Osteocyte (in vitro differentiated cells): ENCODE results near the gene KRT73. TPM values are rescaled to one million over a fixed set of nuclear protein-coding genes. Genes with fewer than 3 reads are reported as not detected.

Experiments
- DNase-seq: peaks from one replicate; pipeline ENCODE4 v3.0.0; 2021; ENCODE audit warnings: mixed read lengths; ENCODE audit not compliant: unreplicated experiment; ENCODE audit errors: extremely low spot score
- H3K27ac Mint-ChIP-seq: one replicate; pipeline ENCODE4 v1.8.0; 2021; ENCODE audit warnings: mild to moderate bottlenecking, mixed read lengths; ENCODE audit not compliant: unreplicated experiment
- H3K27me3 Mint-ChIP-seq: one replicate; pipeline ENCODE4 v1.8.0; 2021; ENCODE audit warnings: mixed read lengths; ENCODE audit not compliant: unreplicated experiment
- H3K36me3 Mint-ChIP-seq: one replicate; pipeline ENCODE4 v1.8.0; 2021; ENCODE audit warnings: mixed read lengths; ENCODE audit not compliant: unreplicated experiment
- H3K4me1 Mint-ChIP-seq: one replicate; pipeline ENCODE4 v1.8.0; 2021; ENCODE audit warnings: mixed read lengths; ENCODE audit not compliant: unreplicated experiment
- H3K4me3 Mint-ChIP-seq: one replicate; pipeline ENCODE4 v1.8.0; 2021; ENCODE audit warnings: mild to moderate bottlenecking, moderate library complexity, mixed read lengths; ENCODE audit not compliant: unreplicated experiment
- H3K9me3 Mint-ChIP-seq: one replicate; pipeline ENCODE4 v1.8.0; 2021; ENCODE audit warnings: mixed read lengths; ENCODE audit not compliant: unreplicated experiment
- total RNA-seq: library from RNA; stranded (reverse); gene quantifications from 2 replicates; pipeline ENCODE4 v1.2.1, GENCODE V29; 2021
- TF ChIP-seq, protein P1 (sequence below): fragments of 200-600 bp; sonication (generic); IDR thresholded peaks from 2 replicates; pipeline ENCODE4 v1.5.0; 2021; ENCODE audit warnings: antibody characterized with exemption, mild to moderate bottlenecking, moderate library complexity

Gene KRT73
- total RNA-seq, 1 donor from 2014 or later: not detected

DNA sequence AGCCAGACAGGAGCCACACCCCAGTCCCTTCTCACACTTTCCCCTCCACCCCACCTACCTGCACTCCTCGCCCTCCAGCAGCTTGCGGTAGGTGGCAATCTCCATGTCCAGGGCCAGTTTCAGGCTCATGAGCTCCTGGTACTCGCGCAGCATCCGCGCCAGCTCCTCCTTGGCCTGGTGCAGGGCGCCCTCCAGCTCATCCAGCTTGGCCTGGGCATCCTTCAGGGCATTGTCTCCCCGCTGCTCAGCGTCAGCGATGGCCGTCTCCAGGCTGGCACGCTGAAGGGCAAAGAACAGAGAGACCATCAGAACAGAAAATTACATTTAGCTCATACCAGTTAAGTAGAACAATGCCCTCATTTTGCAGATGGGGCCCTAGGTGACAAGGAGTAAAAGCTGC lies 50.2 kb downstream of the KRT73 start:
- TF ChIP-seq, protein P1, sequence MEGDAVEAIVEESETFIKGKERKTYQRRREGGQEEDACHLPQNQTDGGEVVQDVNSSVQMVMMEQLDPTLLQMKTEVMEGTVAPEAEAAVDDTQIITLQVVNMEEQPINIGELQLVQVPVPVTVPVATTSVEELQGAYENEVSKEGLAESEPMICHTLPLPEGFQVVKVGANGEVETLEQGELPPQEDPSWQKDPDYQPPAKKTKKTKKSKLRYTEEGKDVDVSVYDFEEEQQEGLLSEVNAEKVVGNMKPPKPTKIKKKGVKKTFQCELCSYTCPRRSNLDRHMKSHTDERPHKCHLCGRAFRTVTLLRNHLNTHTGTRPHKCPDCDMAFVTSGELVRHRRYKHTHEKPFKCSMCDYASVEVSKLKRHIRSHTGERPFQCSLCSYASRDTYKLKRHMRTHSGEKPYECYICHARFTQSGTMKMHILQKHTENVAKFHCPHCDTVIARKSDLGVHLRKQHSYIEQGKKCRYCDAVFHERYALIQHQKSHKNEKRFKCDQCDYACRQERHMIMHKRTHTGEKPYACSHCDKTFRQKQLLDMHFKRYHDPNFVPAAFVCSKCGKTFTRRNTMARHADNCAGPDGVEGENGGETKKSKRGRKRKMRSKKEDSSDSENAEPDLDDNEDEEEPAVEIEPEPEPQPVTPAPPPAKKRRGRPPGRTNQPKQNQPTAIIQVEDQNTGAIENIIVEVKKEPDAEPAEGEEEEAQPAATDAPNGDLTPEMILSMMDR: no peak
- Mint-ChIP-seq H3K4me3 (no peak overlapping the region), H3K9me3 (no peaks in the 10 kb centered on the region), H3K27me3 (peaks cover 71% of the 10 kb centered on the region), H3K36me3 (no peaks in the 10 kb centered on the region), H3K4me1 (no peaks in the 10 kb centered on the region), H3K27ac (no peak overlapping the region)
- DNase-seq: no peak

DNA sequence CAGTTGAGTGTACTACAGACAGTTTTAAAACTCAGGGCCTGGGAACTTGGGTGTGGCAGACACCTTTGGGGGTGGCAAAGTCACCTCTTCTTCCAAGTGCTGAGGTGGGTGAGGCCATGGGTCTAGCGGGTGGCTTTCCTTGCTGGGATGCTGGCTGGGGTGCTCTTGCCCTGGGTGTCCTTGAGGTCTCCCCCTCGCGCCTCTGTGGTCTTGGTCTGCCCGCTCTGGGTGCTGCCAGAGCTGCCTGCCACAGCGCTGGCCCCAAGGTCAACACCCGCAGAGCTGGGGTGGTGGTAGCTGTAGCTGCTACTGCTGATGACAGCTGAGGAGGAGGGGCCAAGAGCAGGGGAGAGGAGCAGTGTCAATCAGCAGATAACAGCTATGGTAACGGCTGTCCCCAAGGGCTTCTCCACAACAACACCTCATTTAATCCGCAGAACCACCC lies 51.5 kb downstream of the KRT73 start:
- H3K4me3 Mint-ChIP-seq: no peak overlapping the region
- no peak for DNase-seq
- H3K27ac Mint-ChIP-seq: no peak overlapping the region
- TF ChIP-seq, protein P1: no peak
- peaks cover 70% of the 10 kb centered on the region for H3K27me3 Mint-ChIP-seq
- H3K9me3 Mint-ChIP-seq: no peaks in the 10 kb centered on the region
- H3K4me1 Mint-ChIP-seq: no peaks in the 10 kb centered on the region
- no peaks in the 10 kb centered on the region for H3K36me3 Mint-ChIP-seq

DNA sequence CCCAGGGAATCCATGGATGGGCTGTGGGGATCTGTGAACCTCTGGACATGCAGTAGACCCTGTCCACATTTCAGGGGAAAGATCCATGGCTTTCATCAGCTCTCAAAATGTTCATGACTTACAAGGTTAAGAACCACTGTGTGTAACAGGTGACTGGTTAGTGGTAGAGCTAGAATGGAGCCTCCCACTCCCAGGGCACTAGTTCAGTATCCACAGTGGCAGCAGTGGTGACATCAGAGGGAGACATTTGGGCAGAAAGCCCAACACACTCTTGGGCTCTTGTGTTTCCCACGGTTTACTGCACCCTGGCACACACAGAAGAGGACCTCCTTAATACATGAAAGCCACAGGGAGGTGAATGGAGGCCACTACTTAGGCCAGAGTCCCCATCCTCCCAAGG lies 53.8 kb downstream of the KRT73 start:
- TF ChIP-seq, protein P1: no peak
- H3K27ac Mint-ChIP-seq: no peak overlapping the region
- H3K4me3 Mint-ChIP-seq: no peak overlapping the region
- no peaks in the 10 kb centered on the region for H3K36me3 Mint-ChIP-seq
- no peak for DNase-seq
- H3K9me3 Mint-ChIP-seq: no peaks in the 10 kb centered on the region
- no peaks in the 10 kb centered on the region for H3K4me1 Mint-ChIP-seq
- peaks cover 67% of the 10 kb centered on the region for H3K27me3 Mint-ChIP-seq

DNA sequence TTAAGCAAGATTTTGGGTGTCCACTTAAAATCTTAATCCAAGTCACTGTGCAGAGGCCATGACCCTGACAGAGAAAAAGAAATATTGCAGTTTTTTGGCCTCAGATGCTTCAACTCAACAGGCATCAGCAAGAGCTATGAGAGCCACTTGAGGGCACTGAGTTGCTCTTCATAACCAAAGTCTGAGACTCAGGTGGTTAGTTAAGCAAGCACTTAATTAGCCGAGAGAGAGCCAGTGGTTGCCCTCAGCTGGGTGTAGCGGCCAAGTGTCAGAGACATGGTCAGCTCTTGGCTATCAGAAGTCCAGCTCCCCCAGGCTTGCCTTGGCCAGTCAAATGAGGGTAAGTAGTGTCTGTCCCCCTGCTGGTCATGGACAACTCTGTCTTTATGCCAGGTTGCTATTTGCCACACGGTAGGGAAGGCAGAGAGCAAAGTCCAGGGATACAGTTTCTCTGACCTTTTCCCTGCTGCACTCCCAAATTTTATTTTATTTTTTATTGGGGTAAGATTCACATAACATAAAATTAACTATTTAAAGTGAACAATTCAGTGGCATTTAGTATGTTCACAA lies 56.4 kb downstream of the KRT73 start:
- no peak overlapping the region for H3K27ac Mint-ChIP-seq
- TF ChIP-seq, protein P1: peak; percentile 31
- H3K36me3 Mint-ChIP-seq: no peaks in the 10 kb centered on the region
- DNase-seq: no peak
- H3K4me1 Mint-ChIP-seq: no peaks in the 10 kb centered on the region
- no peak overlapping the region for H3K4me3 Mint-ChIP-seq
- peaks cover 67% of the 10 kb centered on the region for H3K27me3 Mint-ChIP-seq
- H3K9me3 Mint-ChIP-seq: no peaks in the 10 kb centered on the region

DNA sequence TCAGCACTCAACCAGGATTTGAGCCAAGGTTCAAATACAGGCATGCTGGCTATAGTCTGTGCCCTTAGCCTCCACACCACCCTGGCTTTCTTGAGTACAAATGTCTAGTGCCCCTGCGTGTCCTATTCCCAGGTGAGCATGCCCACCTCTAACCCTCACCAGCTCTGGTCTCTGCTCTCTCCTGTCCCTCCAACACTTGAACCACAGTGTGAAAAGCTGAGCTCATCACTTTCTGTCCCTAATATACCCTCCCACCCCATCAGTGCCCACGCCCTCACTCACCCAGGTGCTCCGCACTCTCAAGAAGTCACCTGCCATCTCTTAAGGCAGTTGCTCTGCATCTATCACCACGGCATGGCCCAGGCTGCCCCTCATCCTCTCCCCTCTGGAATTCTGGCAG lies 58.4 kb downstream of the KRT73 start:
- Mint-ChIP-seq H3K36me3 (no peaks in the 10 kb centered on the region), H3K27me3 (peaks cover 62% of the 10 kb centered on the region), H3K27ac (no peak overlapping the region), H3K4me1 (no peaks in the 10 kb centered on the region), H3K9me3 (no peaks in the 10 kb centered on the region), H3K4me3 (no peak overlapping the region)
- no peak for DNase-seq
- TF ChIP-seq, protein P1: no peak
